GM21381 (cell line): ENCODE data around the gene TPSAB1.

Source experiments
- ATAC-seq: cut with Tn5 transposase; IDR thresholded peaks from one replicate; pipeline ENCODE4 v1.9.1; 2021; ENCODE audit warnings: mild to moderate bottlenecking, moderate library complexity; ENCODE audit not compliant: unreplicated experiment

The TPSAB1 gene

DNA sequence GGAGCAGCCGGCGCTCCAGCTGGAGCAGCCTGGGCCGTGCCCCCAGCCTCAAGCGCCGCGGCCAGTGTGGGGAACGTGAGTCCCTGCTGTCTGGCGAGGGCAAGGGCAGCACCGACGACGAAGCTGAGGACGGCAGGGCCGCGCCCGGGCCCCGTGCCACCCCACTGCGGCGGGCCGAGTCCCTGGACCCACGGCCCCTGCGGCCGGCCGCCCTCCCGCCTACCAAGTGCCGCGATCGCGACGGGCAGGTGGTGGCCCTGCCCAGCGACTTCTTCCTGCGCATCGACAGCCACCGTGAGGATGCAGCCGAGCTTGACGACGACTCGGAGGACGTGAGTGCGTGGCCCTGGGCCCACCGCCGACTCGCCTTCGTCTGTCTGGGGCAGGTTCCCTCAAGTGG, 31.4 kb upstream of the TPSAB1 start:
- no peak for ATAC-seq

- ATAC-seq: no peak
Measured at GRCh38 chr16:1210461-1210860, 30.0 kb upstream of the TPSAB1 start.

DNA sequence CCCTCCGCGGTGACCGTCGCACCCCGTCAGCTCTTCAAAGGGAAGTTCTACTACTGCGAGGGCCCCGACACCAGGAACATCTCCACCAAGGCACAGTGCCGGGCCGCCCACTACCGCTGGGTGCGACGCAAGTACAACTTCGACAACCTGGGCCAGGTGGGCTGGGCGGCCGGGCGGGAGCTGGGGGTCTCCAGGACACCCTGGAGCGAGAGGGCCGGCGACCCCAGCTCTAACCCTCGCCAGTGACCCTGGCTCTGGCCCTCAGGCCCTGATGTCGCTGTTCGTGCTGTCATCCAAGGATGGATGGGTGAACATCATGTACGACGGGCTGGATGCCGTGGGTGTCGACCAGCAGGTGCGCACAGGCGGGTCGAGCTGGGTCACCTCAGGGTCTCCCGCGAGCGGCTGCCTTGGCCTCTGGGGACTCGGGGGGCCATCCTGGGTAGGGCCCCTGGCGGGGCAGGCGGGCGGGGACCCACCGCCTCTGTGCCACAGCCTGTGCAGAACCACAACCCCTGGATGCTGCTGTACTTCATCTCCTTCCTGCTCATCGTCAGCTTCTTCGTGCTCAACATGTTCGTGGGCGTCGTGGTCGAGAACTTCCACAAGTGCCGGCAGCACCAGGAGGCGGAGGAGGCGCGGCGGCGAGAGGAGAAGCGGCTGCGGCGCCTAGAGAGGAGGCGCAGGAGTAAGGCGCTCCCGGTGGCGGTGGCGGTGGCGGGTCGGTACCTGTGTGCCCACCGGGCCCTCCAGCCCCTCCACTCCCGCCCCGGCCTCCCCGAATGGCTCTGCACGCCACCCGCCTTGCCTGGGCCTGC, 28.8 kb upstream of the TPSAB1 start:
- no peak for ATAC-seq

GRCh38 chr16:1212616-1213194, 27.8 kb upstream of the TPSAB1 start:
- no peak for ATAC-seq

- ATAC-seq: no peak
Measured at GRCh38 chr16:1213231-1213630, 27.3 kb upstream of the TPSAB1 start.

GRCh38 chr16:1213796-1214372, 26.6 kb upstream of the TPSAB1 start:
- ATAC-seq: no peak

DNA sequence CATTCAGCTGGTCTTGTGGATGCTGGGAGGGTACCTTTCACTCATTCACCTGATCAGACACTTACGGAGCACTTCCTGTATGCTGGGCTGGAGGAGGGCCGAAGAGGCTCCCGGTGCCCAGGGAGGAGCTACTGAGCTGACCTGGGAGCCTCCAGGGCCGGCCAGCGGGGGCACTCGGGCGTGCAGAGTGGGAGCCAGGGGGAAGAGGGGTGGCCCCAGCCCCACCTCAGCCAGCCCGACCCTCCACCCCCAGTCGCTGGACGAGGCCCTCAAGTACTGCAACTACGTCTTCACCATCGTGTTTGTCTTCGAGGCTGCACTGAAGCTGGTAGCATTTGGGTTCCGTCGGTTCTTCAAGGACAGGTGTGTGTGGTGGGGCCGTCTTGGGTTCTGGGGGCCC, 25.8 kb upstream of the TPSAB1 start:
- no peak for ATAC-seq

DNA sequence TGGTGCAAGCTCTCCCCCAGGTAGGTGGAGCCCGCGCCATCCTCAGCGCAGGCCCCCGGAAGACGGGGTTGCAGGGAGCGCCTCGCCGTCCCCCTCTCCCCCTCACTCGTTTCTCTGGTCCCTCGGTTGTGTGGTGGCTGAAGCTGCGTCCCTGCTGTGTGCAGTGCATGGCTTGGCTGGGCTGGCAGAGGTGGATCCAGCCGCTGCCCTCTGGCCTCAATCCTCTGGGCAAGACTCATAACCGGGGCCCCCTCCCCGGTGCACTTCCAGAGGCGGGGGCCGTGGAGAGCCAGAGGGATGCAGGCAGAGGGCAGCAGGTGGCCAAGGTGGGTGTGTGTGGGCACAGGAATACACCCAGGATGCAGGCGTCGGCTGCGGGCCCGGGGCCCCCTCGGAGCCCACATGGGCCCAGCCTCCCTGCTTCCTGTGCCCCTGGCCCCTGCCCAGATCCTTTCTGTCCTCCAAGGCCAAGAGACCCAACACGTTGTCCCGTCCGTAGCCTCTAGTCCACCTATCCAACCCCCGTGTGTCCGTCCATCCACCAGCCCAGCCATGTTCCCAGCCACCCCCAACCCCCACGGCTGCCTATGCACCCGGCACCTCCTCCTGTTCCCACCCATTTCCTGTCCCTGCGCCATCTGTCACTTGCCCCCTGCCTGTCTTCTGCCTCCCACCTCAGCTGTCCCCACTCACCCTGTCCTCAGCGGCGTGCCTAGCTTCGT, 24.8 kb upstream of the TPSAB1 start:
- no peak for ATAC-seq

DNA sequence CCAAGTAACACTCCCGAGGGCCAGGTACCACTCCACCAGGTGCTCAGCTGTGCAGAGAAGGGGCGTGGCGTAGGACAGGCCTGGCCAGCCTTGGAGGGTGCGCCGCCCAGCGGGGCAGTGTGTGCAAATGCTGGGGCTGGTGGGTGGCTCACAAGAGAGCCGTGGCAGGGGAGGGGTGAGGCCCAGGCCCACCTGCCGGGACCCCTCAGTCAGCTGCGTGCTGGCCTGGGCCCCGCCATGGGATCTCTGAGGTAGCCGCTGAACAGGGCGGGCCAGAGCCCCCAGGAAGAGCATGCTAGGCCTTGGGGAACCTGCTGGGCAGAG, 24.2 kb upstream of the TPSAB1 start:
- ATAC-seq: no peak

- ATAC-seq: no peak
Measured at GRCh38 chr16:1216681-1217400, 23.7 kb upstream of the TPSAB1 start.

GRCh38 chr16:1217526-1217925, 23.0 kb upstream of the TPSAB1 start:
- ATAC-seq: no peak

GRCh38 chr16:1218061-1218929, 22.2 kb upstream of the TPSAB1 start:
- no peak for ATAC-seq

GRCh38 chr16:1218930-1219611, 21.4 kb upstream of the TPSAB1 start:
- no peak for ATAC-seq

DNA sequence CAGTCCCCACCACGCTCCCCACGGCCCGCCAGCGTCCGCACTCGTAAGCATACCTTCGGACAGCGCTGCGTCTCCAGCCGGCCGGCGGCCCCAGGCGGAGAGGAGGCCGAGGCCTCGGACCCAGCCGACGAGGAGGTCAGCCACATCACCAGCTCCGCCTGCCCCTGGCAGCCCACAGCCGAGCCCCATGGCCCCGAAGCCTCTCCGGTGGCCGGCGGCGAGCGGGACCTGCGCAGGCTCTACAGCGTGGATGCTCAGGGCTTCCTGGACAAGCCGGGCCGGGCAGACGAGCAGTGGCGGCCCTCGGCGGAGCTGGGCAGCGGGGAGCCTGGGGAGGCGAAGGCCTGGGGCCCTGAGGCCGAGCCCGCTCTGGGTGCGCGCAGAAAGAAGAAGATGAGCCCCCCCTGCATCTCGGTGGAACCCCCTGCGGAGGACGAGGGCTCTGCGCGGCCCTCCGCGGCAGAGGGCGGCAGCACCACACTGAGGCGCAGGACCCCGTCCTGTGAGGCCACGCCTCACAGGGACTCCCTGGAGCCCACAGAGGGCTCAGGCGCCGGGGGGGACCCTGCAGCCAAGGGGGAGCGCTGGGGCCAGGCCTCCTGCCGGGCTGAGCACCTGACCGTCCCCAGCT, 20.3 kb upstream of the TPSAB1 start:
- ATAC-seq: no peak

- ATAC-seq: no peak
Measured at GRCh38 chr16:1220841-1221627, 19.5 kb upstream of the TPSAB1 start.

- no peak for ATAC-seq
Measured at GRCh38 chr16:1221628-1222552, 18.6 kb upstream of the TPSAB1 start.
